ENCODE results near the gene EHD4. TPM values are rescaled to one million over a fixed set of nuclear protein-coding genes. Genes with fewer than 3 reads are reported as not detected.

The EHD4 gene
- total RNA-seq, 1 experiment from 2014 or later = 35.3 TPM

Other genes with a start within 250 kb of the EHD4 start
- gene MAPKBP1, start 198.1 kb downstream of the EHD4 start, total RNA-seq (2014; rRNA removed; shearing (Covaris generic)) = 8.1 and 10.0 TPM in 2 replicates
- gene JMJD7, start 144.5 kb downstream of the EHD4 start, total RNA-seq (2014; rRNA removed; shearing (Covaris generic)) = 5.3 and 7.8 TPM in 2 replicates
- gene PLA2G4B, start 133.7 kb downstream of the EHD4 start, total RNA-seq (2014; rRNA removed; shearing (Covaris generic)) = 0.36 and 0.39 TPM in 2 replicates
- gene SPTBN5, start 78.5 kb downstream of the EHD4 start, total RNA-seq (2014; rRNA removed; shearing (Covaris generic)) = 1.7 and 1.9 TPM in 2 replicates
- gene PLA2G4E, start 48.5 kb upstream of the EHD4 start, total RNA-seq (2014; rRNA removed; shearing (Covaris generic)) = not detected in 2 replicates
- gene PLA2G4D, start 122.0 kb upstream of the EHD4 start, total RNA-seq (2014; rRNA removed; shearing (Covaris generic)) = not detected in 2 replicates
- gene PLA2G4F, start 184.1 kb upstream of the EHD4 start, total RNA-seq (2014; rRNA removed; shearing (Covaris generic)) = not detected in 2 replicates
- 28.1 and 29.0 TPM in 2 replicates for gene VPS39, start 235.7 kb upstream of the EHD4 start, total RNA-seq (2014; rRNA removed; shearing (Covaris generic))

All from RPMI7951 (cell line).